ENCODE measurements around the gene PRKCZ.

PRKCZ gene

GRCh38 chr1:2016123-2016522 lies 34.1 kb upstream of the PRKCZ start:
- TF ChIP-seq SPI1 (IDR thresholded peaks at IDR 0.05; ENCODE audit: borderline replicate concordance, low read depth) (no peak), POLR2AphosphoS5 (IDR thresholded peaks at IDR 0.05; ENCODE audit: low read depth) (no peak), GABPA (IDR thresholded peaks at IDR 0.05; ENCODE audit: low read depth) (no peak)
- DNase-seq (ENCODE audit: low read depth in 1 of 2, low spot score in 1 of 2): no peak
- Histone ChIP-seq H3K27me3 (ENCODE audit: insufficient read depth, poor library complexity, severe bottlenecking) (peaks cover 54% of the 10 kb centered on the region), H3K4me3 (replicated peaks; ENCODE audit: insufficient read depth, low read length) (no peak overlapping the region), H3K27ac (replicated peaks) (no peak overlapping the region)

- Histone ChIP-seq H3K27ac (replicated peaks) (no peak overlapping the region), H3K27me3 (ENCODE audit: insufficient read depth, poor library complexity, severe bottlenecking) (peaks cover 62% of the 10 kb centered on the region), H3K4me3 (replicated peaks; ENCODE audit: insufficient read depth, low read length) (no peak overlapping the region)
- no peak for DNase-seq (ENCODE audit: low read depth in 1 of 2, low spot score in 1 of 2)
- no peak for TF ChIP-seq SPI1 (IDR thresholded peaks at IDR 0.05; ENCODE audit: borderline replicate concordance, low read depth)
- TF ChIP-seq REST (IDR thresholded peaks at IDR 0.05; ENCODE audit: insufficient replicate concordance, low read depth): no peak
- TF ChIP-seq CTCF (IDR thresholded peaks at IDR 0.05; ENCODE audit: insufficient read depth, low read length): no peak
- no peak for TF ChIP-seq POLR2AphosphoS5 (IDR thresholded peaks at IDR 0.05; ENCODE audit: low read depth)
- no peak for TF ChIP-seq GABPA (IDR thresholded peaks at IDR 0.05; ENCODE audit: low read depth)
Measured at GRCh38 chr1:2018217-2019171, 31.7 kb upstream of the PRKCZ start.

- peaks cover 58% of the 10 kb centered on the region for H3K27me3 ChIP-seq (ENCODE audit: insufficient read depth, poor library complexity, severe bottlenecking)
- H3K4me3 ChIP-seq (replicated peaks; ENCODE audit: insufficient read depth, low read length): no peak within 1 kb of the TSS
- no peak within 1 kb of the TSS for H3K27ac ChIP-seq (replicated peaks)
- TF ChIP-seq GABPA (IDR thresholded peaks at IDR 0.05; ENCODE audit: low read depth): no peak
- no peak for TF ChIP-seq CTCF (IDR thresholded peaks at IDR 0.05; ENCODE audit: insufficient read depth, low read length)
- TF ChIP-seq REST (IDR thresholded peaks at IDR 0.05; ENCODE audit: insufficient replicate concordance, low read depth): no peak
- TF ChIP-seq POLR2AphosphoS5 (IDR thresholded peaks at IDR 0.05; ENCODE audit: low read depth): no peak
- no peak for TF ChIP-seq SPI1 (IDR thresholded peaks at IDR 0.05; ENCODE audit: borderline replicate concordance, low read depth)
- DNase-seq (ENCODE audit: low read depth in 1 of 2, low spot score in 1 of 2): no peak
Measured at GRCh38 chr1:2019172-2019543, 31.1 kb upstream of the PRKCZ start, which contains the start of gene GABRD. Gene GABRD (plus strand): TSS chr1:2019345. CDS start chr1:2019424, 79 bp downstream.

- no peak overlapping the region for H3K27ac ChIP-seq (replicated peaks)
- H3K27me3 ChIP-seq (ENCODE audit: insufficient read depth, poor library complexity, severe bottlenecking): peaks cover 52% of the 10 kb centered on the region
- TF ChIP-seq GABPA (IDR thresholded peaks at IDR 0.05; ENCODE audit: low read depth) (no peak), REST (IDR thresholded peaks at IDR 0.05; ENCODE audit: insufficient replicate concordance, low read depth) (peak; percentile 93)
- DNase-seq (ENCODE audit: low read depth in 1 of 2, low spot score in 1 of 2): no peak
- H3K4me3 ChIP-seq (replicated peaks; ENCODE audit: insufficient read depth, low read length): no peak overlapping the region
Measured at GRCh38 chr1:2019571-2020309, 30.5 kb upstream of the PRKCZ start.

Data from HL-60 (cell line).